Measurements from ENCODE around the gene MYOG.

The MYOG gene

GRCh38 chr1:203045821-203046594, 39.8 kb downstream of the MYOG start:
- TF ChIP-seq GATA3 (IDR thresholded peaks at IDR 0.05; ENCODE audit: low read depth, low read length) = no peak
- TF ChIP-seq GATA2 (IDR thresholded peaks at IDR 0.05; ENCODE audit: low read depth, low read length) = no peak

GRCh38 chr1:203045336-203045735, 40.5 kb downstream of the MYOG start:
- TF ChIP-seq GATA2 (IDR thresholded peaks at IDR 0.05; ENCODE audit: low read depth, low read length) (no peak), GATA3 (IDR thresholded peaks at IDR 0.05; ENCODE audit: low read depth, low read length) (no peak)

GRCh38 chr1:203044546-203045250, 41.1 kb downstream of the MYOG start:
- TF ChIP-seq GATA3 (IDR thresholded peaks at IDR 0.05; ENCODE audit: low read depth, low read length) = no peak
- TF ChIP-seq GATA2 (IDR thresholded peaks at IDR 0.05; ENCODE audit: low read depth, low read length) = no peak

GRCh38 chr1:203043830-203044545, 41.8 kb downstream of the MYOG start:
- TF ChIP-seq GATA3 (IDR thresholded peaks at IDR 0.05; ENCODE audit: low read depth, low read length) = no peak
- TF ChIP-seq GATA2 (IDR thresholded peaks at IDR 0.05; ENCODE audit: low read depth, low read length) = no peak

- TF ChIP-seq GATA2 (IDR thresholded peaks at IDR 0.05; ENCODE audit: low read depth, low read length) = no peak
These were observed 44.4 kb downstream of the MYOG start for GRCh38 chr1:203041351-203041932.

- TF ChIP-seq GATA3 (IDR thresholded peaks at IDR 0.05; ENCODE audit: low read depth, low read length) (no peak), GATA2 (IDR thresholded peaks at IDR 0.05; ENCODE audit: low read depth, low read length) (no peak)
These were observed 45.1 kb downstream of the MYOG start for GRCh38 chr1:203040513-203041275.

GRCh38 chr1:203039609-203040512, 46.0 kb downstream of the MYOG start:
- TF ChIP-seq GATA2 (IDR thresholded peaks at IDR 0.05; ENCODE audit: low read depth, low read length) (no peak), GATA3 (IDR thresholded peaks at IDR 0.05; ENCODE audit: low read depth, low read length) (no peak)

- TF ChIP-seq GATA3 (IDR thresholded peaks at IDR 0.05; ENCODE audit: low read depth, low read length) = no peak
- TF ChIP-seq GATA2 (IDR thresholded peaks at IDR 0.05; ENCODE audit: low read depth, low read length) = no peak
These were observed 46.8 kb downstream of the MYOG start for GRCh38 chr1:203038891-203039608.

GRCh38 chr1:203038217-203038741, 47.5 kb downstream of the MYOG start:
- TF ChIP-seq GATA2 (IDR thresholded peaks at IDR 0.05; ENCODE audit: low read depth, low read length) (no peak), GATA3 (IDR thresholded peaks at IDR 0.05; ENCODE audit: low read depth, low read length) (no peak)

- TF ChIP-seq GATA2 (IDR thresholded peaks at IDR 0.05; ENCODE audit: low read depth, low read length) = no peak
- no peak for TF ChIP-seq GATA3 (IDR thresholded peaks at IDR 0.05; ENCODE audit: low read depth, low read length)
These were observed 48.2 kb downstream of the MYOG start for GRCh38 chr1:203037509-203038190.

GRCh38 chr1:203036537-203036936, 49.3 kb downstream of the MYOG start:
- peak; percentile 74 for TF ChIP-seq GATA2 (IDR thresholded peaks at IDR 0.05; ENCODE audit: low read depth, low read length)
- no peak for TF ChIP-seq GATA3 (IDR thresholded peaks at IDR 0.05; ENCODE audit: low read depth, low read length)

Data from SH-SY5Y (cell line).